Measurements from ENCODE around the gene ARL6IP4. TPM values are rescaled to one million over a fixed set of nuclear protein-coding genes. Genes with fewer than 3 reads are reported as not detected.

ARL6IP4 gene
- total RNA-seq, 2 donors from 2014 or later, result 232 to 257 TPM

DNA sequence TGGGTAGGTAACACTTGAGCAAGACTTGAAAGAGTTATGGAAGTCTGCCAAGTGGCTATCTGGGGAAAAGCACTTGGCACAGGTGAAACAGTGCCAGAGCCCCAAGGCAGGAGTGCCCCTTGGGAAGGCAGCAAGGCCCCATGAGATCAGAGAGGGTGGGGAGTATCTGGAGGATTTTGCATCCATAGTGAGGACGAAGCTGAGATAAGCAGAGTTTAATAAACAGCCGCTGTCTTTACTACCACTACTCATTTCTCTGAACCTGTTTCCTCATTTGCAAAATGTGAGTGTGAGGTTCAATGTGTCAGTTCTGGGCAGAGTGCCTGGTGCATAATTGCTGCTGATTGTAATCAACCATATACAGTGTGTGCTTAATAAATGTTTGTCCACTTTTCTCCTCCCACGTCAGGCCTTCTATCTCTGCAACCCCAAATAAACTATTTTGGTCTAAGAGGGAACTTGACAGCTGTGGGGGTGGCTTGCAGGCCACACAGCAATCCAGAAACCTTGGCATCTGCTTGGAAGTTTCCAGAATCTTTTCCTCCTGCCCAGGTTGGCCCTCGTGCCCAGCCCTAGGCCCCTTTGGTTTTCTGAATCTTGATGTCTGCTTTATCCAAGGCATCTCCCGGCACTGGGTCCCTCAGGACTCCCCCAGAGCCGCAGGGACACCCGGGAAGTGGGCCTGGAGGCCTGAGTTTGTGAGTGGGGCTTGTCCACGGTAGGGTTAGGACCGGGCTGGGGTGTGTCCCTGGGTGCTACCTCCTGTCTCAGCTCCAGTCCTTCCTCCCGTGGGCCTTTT is 18.8 kb upstream of the ARL6IP4 start:
- intact Hi-C loops (cut with DNase I), result no loop called here
- DNase-seq (ENCODE audit: low spot score), result no peak
- Histone ChIP-seq H3K9me3 (no peaks in the 10 kb centered on the region), H3K27me3 (replicated peaks; ENCODE audit: insufficient read depth) (no peaks in the 10 kb centered on the region), H3K36me3 (no peaks in the 10 kb centered on the region), H3K27ac (no peak overlapping the region), H3K4me3 (no peak overlapping the region), H3K4me1 (replicated peaks) (no peaks in the 10 kb centered on the region)
- TF ChIP-seq POLR2AphosphoS5 (IDR thresholded peaks at IDR 0.05) (no peak), CTCF (IDR thresholded peaks at IDR 0.05) (no peak), POLR2A (IDR thresholded peaks at IDR 0.05) (no peak)
- WGBS, result 68% methylated on average over 9 of the region's 10 CpGs

GRCh38 chr12:122963941-122964265 is 16.6 kb upstream of the ARL6IP4 start:
- Histone ChIP-seq H3K36me3 (no peaks in the 10 kb centered on the region), H3K4me3 (no peak overlapping the region), H3K27me3 (replicated peaks; ENCODE audit: insufficient read depth) (no peaks in the 10 kb centered on the region), H3K4me1 (replicated peaks) (no peaks in the 10 kb centered on the region), H3K9me3 (no peaks in the 10 kb centered on the region), H3K27ac (no peak overlapping the region)
- DNase-seq (ENCODE audit: low spot score), result no peak
- 18% methylated on average over 6 of the region's 8 CpGs for WGBS
- intact Hi-C loops (cut with DNase I), result no loop called here
- TF ChIP-seq POLR2A (IDR thresholded peaks at IDR 0.05), result no peak
- TF ChIP-seq POLR2AphosphoS5 (IDR thresholded peaks at IDR 0.05), result no peak

- Histone ChIP-seq H3K36me3 (no peaks in the 10 kb centered on the region), H3K9me3 (no peaks in the 10 kb centered on the region), H3K4me1 (replicated peaks) (no peaks in the 10 kb centered on the region), H3K27ac (no peak overlapping the region), H3K27me3 (replicated peaks; ENCODE audit: insufficient read depth) (no peaks in the 10 kb centered on the region), H3K4me3 (no peak overlapping the region)
- DNase-seq (ENCODE audit: low spot score), result no peak
- TF ChIP-seq CTCF (IDR thresholded peaks at IDR 0.05) (no peak), POLR2A (IDR thresholded peaks at IDR 0.05) (no peak), POLR2AphosphoS5 (IDR thresholded peaks at IDR 0.05) (no peak)
- intact Hi-C loops (cut with DNase I), result no loop called here
- 85% methylated on average over 19 of the region's 19 CpGs for WGBS
Measured at GRCh38 chr12:122964439-122965257, 15.8 kb upstream of the ARL6IP4 start.

- Histone ChIP-seq H3K4me1 (replicated peaks) (no peaks in the 10 kb centered on the region), H3K27me3 (replicated peaks; ENCODE audit: insufficient read depth) (no peaks in the 10 kb centered on the region), H3K27ac (no peak overlapping the region), H3K4me3 (peak overlapping the region in 1 of 2 donors; percentile 50), H3K36me3 (no peaks in the 10 kb centered on the region), H3K9me3 (no peaks in the 10 kb centered on the region)
- TF ChIP-seq POLR2AphosphoS5 (IDR thresholded peaks at IDR 0.05) (no peak), POLR2A (IDR thresholded peaks at IDR 0.05) (no peak), CTCF (IDR thresholded peaks at IDR 0.05) (no peak)
- WGBS, result 40% methylated on average over 12 of the region's 12 CpGs
- intact Hi-C loops (cut with DNase I), result no loop called here
- no peak for DNase-seq (ENCODE audit: low spot score)
Measured at GRCh38 chr12:122965321-122965751, 15.1 kb upstream of the ARL6IP4 start.

DNA sequence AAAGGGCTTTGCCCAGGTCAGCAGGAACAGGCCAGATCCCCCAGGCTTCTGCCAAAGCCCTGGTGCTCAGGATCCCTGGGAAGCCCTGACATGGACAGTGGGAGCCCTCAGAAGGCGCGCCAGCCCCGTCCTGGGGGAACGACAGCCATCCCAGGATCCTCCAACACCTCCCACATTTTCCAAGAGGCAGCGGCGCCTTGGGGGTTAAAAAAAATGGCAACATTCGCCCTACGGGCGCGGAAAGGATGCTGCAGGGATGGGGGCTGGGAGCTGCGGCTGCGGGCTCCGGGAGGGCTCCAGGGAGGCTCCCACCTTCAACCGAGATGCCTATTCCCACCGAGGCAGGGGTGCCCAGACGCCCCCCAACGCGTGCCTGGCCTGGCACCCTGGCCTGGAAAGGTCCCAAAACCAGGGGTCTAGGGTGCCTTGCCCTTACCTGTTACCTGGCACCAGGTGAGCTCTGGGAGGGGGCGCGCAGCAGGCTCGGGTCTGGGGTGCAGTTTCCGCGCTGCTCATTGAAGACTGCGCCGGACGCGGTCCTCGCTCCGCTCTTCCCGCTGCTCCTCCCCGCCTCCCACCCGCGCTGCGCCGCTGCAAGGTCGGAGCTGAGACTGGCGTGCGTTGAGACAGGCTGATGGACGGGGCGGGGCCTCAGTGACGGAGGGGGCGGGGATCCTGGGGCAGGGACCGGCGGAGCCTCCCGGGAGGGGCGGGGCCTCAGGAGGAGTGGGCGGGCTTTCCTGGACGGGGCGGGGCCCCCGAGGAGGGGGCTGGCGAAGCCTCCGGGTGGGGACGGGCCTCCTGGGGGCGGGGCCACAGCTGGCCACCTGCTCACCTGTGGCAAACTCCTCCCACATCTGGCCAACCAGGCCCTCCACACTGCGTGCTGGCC is 14.4 kb upstream of the ARL6IP4 start, which contains the start of gene ABCB9:
TSS of gene ABCB9 (minus strand) at position 613 of the 892 bp plus-strand sequence. CDS start 6,228 bp downstream, outside the sequence.
- Histone ChIP-seq H3K9me3 (no peaks in the 10 kb centered on the region), H3K36me3 (no peaks in the 10 kb centered on the region), H3K4me3 (peak within 1 kb of the TSS; percentile 43 to 50), H3K27me3 (replicated peaks; ENCODE audit: insufficient read depth) (no peaks in the 10 kb centered on the region), H3K27ac (peak within 1 kb of the TSS; percentile 35 to 41), H3K4me1 (replicated peaks) (no peaks in the 10 kb centered on the region)
- no peak for TF ChIP-seq CTCF (IDR thresholded peaks at IDR 0.05)
- peak; percentile 75 for TF ChIP-seq POLR2A (IDR thresholded peaks at IDR 0.05)
- peak; percentile 73 for TF ChIP-seq POLR2AphosphoS5 (IDR thresholded peaks at IDR 0.05)
- WGBS, result 1% methylated on average over 30 of the region's 55 CpGs
- peak; percentile 96 for DNase-seq (ENCODE audit: low spot score)
- intact Hi-C loops (cut with DNase I), result no loop called here
